IPS DF 6.9 (cell line): ENCODE results near the gene PRSS27.

Experiments
- DNase-seq: peaks from one replicate; pipeline ENCODE4 v3.0.0-alpha.2; 2013; ENCODE audit warnings: low read depth, low spot score
- H3K27ac ChIP-seq: one replicate; pipeline ENCODE4 v1.5.1; 2013; ENCODE audit warnings: low read length, control low read depth
- H3K27me3 ChIP-seq: 2 replicates; pipeline ENCODE4 v1.6.1; 2013; ENCODE audit warnings: mild to moderate bottlenecking, low read length; ENCODE audit not compliant: control insufficient read depth, insufficient read depth
- H3K36me3 ChIP-seq: 2 replicates; pipeline ENCODE4 v1.6.1; 2013; ENCODE audit warnings: low read length; ENCODE audit not compliant: control insufficient read depth, insufficient read depth
- H3K4me1 ChIP-seq: 2 replicates; pipeline ENCODE4 v1.6.1; 2013; ENCODE audit warnings: low read length; ENCODE audit not compliant: control insufficient read depth, insufficient read depth
- H3K4me3 ChIP-seq: 2 replicates; pipeline ENCODE4 v1.5.1; 2013; ENCODE audit warnings: mild to moderate bottlenecking, low read length
- H3K9me3 ChIP-seq: 2 replicates; pipeline ENCODE4 v1.6.1; 2013; ENCODE audit warnings: low read length, inconsistent platforms; ENCODE audit not compliant: control insufficient read depth, insufficient read depth
- WGBS: extraction: QIAGEN DNeasy Blood & Tissue Kit; methylation state at CpG from one replicate; pipeline ENCODE4 v1.1.7; 2013; ENCODE audit warnings: mixed read lengths, missing lambda C conversion rate; ENCODE audit not compliant: insufficient read length, insufficient coverage; 5-methylcytosine and 5-hydroxymethylcytosine counted together

PRSS27 gene

DNA sequence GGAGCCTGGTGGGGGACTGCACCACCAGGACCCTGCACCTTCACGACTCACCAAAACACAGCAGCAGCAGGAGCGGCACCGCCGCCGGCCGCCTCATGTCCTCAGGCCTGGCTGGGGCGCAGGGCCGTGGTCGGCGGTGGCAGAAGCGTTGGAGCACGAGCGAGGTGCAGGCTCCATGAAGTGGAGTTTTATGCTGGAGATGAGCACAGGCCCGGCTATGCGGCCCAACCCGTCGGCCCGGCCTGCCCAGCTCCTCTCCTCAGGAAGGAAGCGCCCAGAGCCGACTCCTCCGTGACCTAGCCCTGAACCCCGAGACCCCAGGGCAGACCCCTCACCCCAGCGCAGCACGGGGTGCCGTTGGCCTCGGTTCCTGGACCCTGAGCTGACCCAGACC, at the start of gene PRSS27:
PRSS27 (minus strand) TSS at position 161 of the 394 bp plus-strand sequence; CDS start at position 97, 64 bp downstream.
- no peak for DNase-seq
- no CpG with 5 or more reads among the region's 26 CpGs for WGBS
- H3K36me3 ChIP-seq = no peaks in the 10 kb centered on the region
- H3K4me1 ChIP-seq = peaks cover 3% of the 10 kb centered on the region; the same call in 1 of the 2 replicates
- H3K27me3 ChIP-seq = no peaks in the 10 kb centered on the region
- no peak within 1 kb of the TSS for H3K27ac ChIP-seq
- peak within 1 kb of the TSS; percentile 57; the same call in 1 of the 2 replicates for H3K4me3 ChIP-seq
- no peaks in the 10 kb centered on the region for H3K9me3 ChIP-seq

DNA sequence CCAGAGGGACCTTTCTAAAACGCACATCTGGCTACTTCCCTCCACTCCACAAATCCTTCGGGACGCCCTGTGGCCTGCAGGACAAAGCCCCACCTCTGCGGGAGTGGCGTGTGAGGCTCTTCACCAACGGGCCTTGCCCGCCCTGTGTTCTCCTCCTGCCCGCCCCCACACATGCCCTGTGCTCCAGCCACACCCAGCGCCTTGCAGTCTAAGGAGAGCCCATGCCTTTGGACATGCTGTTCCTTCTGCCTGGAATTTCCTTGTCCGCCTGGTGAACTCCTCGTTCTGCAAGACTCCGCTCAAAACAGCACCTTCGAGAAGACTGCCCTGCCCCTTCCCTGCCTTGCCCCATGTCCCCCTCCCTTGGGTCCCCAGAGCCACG, 49.6 kb upstream of the PRSS27 start:
- H3K27me3 ChIP-seq = no peaks in the 10 kb centered on the region
- H3K4me1 ChIP-seq = no peaks in the 10 kb centered on the region
- peaks cover 77% of the 10 kb centered on the region for H3K36me3 ChIP-seq
- H3K27ac ChIP-seq = no peak overlapping the region
- WGBS = no CpG with 5 or more reads among the region's 14 CpGs
- DNase-seq = no peak
- H3K9me3 ChIP-seq = no peaks in the 10 kb centered on the region
- no peak overlapping the region for H3K4me3 ChIP-seq

DNA sequence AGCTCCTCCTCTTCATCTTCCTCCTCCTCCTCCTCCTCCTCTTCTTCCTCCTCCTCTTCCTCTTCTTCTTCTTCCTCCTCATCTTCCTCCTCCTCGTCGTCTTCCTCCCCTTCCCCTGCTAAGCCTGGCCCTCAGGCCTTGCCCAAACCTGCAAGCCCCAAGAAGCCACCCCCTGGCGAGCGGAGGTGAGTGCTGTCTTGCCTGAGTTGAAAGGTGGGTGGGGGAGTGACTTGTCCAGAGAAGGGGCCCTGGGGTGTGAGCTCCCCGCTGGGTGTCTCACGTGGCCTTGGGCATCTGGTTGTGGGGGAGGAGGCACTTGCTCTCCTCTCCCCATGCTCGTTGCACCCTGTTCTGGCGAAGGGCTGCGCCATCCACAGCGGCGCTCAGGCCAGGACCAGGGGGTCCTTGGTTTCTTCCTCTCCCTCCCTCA, 49.1 kb upstream of the PRSS27 start:
- 100% methylated on average over 2 of the region's 11 CpGs for WGBS
- H3K36me3 ChIP-seq = peaks cover 75% of the 10 kb centered on the region
- H3K9me3 ChIP-seq = no peaks in the 10 kb centered on the region
- no peaks in the 10 kb centered on the region for H3K4me1 ChIP-seq
- H3K4me3 ChIP-seq = no peak overlapping the region
- DNase-seq = no peak
- no peaks in the 10 kb centered on the region for H3K27me3 ChIP-seq
- no peak overlapping the region for H3K27ac ChIP-seq

DNA sequence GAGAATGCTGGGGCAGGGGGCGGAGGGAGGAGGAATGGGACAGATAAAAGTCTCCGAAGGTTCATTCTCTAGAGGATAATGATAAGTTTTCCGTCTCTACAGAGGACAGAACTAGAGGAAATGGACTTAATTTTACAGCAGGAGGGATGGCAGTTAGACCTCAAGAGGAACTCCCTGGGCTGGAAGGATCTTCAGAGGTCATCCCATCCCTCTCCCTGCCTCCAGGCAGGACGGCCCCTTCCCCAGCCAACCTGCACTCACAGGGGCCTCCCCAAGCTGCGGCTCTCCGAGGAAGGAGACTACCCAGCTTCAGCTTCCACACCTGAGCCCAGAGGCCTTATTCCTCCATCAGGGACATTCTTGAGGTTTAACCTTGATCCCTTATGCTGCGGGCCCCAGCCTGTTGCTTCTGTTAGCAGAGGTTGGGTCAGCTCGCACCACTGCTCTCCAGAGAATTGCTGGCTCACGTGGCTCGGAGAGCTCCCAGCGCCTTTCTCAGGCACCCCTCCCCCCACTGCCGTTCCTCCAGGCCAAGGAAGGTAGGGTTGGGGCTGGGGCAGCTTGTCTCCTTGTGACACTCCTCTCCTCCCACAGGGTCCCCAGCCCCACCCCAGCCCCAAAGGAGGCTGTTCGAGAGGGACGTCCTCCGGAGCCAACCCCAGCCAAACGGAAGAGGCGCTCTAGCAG, 48.5 kb upstream of the PRSS27 start:
- Histone ChIP-seq H3K4me3 (no peak overlapping the region), H3K9me3 (no peaks in the 10 kb centered on the region), H3K27ac (no peak overlapping the region), H3K4me1 (no peaks in the 10 kb centered on the region), H3K36me3 (peaks cover 79% of the 10 kb centered on the region), H3K27me3 (no peaks in the 10 kb centered on the region)
- no peak for DNase-seq
- WGBS = no CpG with 5 or more reads among the region's 17 CpGs

DNA sequence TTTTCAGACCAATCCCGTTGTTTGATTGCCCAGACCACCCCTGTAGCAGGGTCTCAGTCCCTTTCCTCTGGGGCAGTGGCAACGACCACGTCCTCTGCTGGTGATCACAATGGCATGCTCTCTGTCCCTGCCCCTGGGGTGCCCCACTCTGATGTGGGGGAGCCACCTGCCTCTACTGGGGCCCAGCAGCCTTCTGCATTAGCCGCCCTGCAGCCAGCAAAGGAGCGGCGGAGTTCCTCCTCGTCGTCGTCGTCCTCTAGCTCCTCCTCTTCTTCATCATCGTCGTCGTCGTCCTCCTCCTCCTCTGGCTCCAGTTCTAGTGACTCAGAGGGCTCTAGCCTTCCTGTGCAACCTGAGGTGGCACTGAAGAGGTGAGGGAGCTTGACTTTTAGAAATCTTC, 47.9 kb upstream of the PRSS27 start:
- Histone ChIP-seq H3K36me3 (peaks cover 85% of the 10 kb centered on the region), H3K27ac (no peak overlapping the region)
- WGBS = no CpG with 5 or more reads among the region's 14 CpGs

DNA sequence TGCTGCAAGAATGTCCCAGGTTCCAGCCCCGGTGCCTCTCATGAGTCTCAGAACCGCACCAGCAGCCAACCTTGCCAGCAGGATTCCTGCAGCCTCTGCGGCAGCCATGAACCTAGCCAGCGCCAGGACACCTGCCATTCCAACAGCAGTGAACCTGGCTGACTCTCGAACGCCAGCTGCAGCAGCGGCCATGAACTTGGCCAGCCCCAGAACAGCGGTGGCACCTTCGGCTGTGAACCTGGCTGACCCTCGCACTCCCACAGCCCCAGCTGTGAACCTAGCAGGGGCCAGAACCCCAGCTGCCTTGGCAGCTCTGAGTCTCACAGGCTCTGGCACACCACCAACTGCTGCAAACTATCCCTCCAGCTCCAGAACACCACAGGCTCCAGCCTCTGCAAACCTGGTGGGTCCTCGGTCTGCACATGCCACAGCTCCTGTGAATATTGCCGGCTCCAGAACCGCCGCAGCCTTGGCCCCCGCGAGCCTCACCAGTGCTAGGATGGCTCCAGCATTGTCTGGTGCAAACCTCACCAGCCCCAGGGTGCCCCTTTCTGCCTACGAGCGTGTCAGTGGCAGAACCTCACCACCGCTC, 47.2 kb upstream of the PRSS27 start:
- peaks cover 92% of the 10 kb centered on the region for H3K36me3 ChIP-seq
- H3K27ac ChIP-seq = no peak overlapping the region
- H3K4me1 ChIP-seq = no peaks in the 10 kb centered on the region
- no peak overlapping the region for H3K4me3 ChIP-seq
- DNase-seq = no peak
- no peaks in the 10 kb centered on the region for H3K9me3 ChIP-seq
- WGBS = no CpG with 5 or more reads among the region's 19 CpGs
- no peaks in the 10 kb centered on the region for H3K27me3 ChIP-seq

More for the DNA sequence above, 47.9 kb upstream of the PRSS27 start:
- no peak overlapping the region for H3K4me3 ChIP-seq
- no peaks in the 10 kb centered on the region for H3K27me3 ChIP-seq
- no peaks in the 10 kb centered on the region for H3K9me3 ChIP-seq
- no peaks in the 10 kb centered on the region for H3K4me1 ChIP-seq
- no peak for DNase-seq

DNA sequence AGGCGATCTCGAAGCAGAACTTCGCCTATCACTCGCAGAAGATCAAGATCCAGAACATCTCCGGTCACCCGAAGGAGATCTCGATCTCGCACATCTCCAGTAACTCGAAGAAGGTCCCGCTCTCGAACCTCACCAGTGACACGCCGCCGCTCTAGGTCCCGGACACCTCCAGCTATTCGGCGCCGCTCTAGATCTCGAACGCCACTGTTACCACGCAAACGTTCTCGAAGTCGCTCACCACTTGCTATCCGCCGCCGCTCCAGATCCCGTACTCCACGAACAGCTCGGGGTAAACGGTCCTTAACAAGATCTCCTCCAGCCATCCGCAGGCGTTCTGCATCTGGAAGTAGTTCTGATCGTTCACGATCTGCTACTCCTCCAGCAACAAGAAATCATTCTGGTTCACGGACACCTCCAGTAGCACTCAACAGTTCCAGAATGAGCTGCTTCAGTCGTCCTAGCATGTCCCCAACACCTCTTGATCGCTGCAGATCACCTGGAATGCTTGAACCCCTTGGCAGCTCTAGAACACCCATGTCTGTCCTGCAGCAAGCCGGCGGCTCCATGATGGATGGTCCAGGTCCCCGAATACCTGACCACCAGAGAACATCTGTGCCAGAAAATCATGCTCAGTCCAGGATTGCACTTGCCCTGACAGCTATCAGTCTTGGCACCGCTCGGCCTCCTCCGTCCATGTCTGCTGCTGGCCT, 46.6 kb upstream of the PRSS27 start:
- no CpG with 5 or more reads among the region's 44 CpGs for WGBS
- peaks cover 93% of the 10 kb centered on the region for H3K36me3 ChIP-seq
- H3K9me3 ChIP-seq = 0 out of 2 replicates have a peak, but pooled peaks cover 3% of the 10 kb centered on the region
- H3K4me1 ChIP-seq = no peaks in the 10 kb centered on the region
- H3K4me3 ChIP-seq = no peak overlapping the region
- DNase-seq = no peak
- H3K27ac ChIP-seq = no peak overlapping the region
- H3K27me3 ChIP-seq = no peaks in the 10 kb centered on the region

DNA sequence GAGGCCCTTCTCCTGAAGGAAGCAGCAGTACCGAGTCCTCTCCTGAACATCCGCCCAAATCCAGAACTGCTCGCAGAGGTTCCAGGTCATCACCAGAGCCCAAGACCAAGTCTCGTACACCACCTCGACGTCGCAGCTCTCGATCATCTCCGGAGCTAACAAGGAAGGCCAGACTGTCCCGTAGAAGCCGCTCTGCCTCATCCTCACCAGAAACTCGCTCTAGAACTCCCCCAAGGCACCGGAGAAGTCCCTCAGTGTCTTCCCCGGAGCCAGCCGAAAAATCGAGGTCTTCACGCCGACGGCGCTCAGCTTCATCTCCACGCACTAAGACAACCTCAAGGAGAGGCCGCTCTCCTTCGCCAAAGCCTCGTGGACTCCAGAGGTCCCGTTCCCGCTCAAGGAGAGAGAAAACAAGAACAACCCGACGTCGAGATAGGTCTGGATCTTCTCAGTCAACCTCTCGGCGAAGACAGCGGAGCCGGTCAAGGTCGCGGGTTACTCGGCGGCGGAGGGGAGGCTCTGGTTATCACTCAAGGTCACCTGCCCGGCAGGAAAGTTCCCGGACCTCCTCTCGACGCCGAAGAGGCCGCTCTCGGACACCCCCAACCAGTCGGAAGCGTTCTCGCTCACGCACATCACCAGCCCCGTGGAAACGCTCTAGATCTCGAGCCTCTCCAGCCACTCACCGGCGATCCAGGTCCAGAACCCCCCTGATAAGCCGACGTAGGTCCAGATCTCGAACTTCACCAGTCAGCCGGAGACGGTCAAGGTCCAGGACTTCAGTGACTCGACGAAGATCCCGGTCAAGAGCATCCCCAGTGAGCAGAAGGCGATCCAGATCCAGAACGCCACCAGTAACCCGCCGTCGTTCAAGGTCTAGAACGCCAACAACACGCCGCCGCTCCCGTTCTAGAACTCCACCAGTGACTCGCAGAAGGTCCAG, 45.7 kb upstream of the PRSS27 start:
- Histone ChIP-seq H3K4me1 (no peaks in the 10 kb centered on the region), H3K27me3 (no peaks in the 10 kb centered on the region), H3K36me3 (peaks cover 89% of the 10 kb centered on the region), H3K4me3 (no peak overlapping the region), H3K27ac (no peak overlapping the region), H3K9me3 (0 out of 2 replicates have a peak, but pooled peaks cover 3% of the 10 kb centered on the region)
- no peak for DNase-seq
- WGBS = no CpG with 5 or more reads among the region's 73 CpGs

DNA sequence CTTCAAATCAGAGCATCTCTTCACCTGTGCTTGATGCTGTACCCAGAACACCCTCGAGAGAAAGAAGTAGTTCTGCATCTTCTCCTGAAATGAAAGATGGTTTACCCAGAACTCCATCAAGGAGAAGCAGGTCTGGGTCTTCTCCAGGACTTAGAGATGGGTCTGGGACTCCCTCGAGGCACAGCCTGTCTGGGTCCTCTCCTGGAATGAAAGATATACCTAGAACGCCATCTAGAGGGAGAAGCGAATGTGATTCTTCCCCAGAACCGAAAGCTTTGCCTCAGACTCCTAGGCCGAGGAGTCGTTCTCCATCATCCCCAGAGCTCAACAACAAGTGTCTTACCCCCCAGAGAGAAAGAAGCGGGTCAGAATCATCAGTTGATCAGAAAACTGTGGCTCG, 44.7 kb upstream of the PRSS27 start:
- 0 out of 2 replicates have a peak, but pooled peaks cover 3% of the 10 kb centered on the region for H3K9me3 ChIP-seq
- DNase-seq = no peak
- H3K27ac ChIP-seq = no peak overlapping the region
- WGBS = no CpG with 5 or more reads among the region's 9 CpGs
- H3K27me3 ChIP-seq = no peaks in the 10 kb centered on the region
- H3K4me1 ChIP-seq = no peaks in the 10 kb centered on the region
- H3K4me3 ChIP-seq = no peak overlapping the region
- peaks cover 86% of the 10 kb centered on the region for H3K36me3 ChIP-seq

DNA sequence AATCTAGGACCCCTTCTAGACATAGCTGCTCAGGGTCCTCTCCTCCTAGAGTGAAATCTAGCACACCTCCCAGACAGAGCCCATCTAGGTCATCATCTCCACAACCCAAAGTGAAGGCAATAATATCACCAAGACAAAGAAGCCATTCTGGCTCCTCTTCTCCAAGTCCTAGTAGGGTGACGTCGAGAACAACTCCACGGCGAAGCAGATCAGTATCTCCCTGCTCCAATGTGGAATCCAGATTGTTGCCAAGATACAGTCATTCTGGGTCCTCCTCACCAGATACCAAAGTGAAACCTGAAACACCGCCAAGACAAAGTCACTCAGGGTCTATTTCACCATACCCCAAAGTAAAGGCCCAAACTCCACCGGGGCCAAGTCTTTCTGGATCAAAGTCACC, 43.1 kb upstream of the PRSS27 start:
- 0 out of 2 replicates have a peak, but pooled peaks cover 3% of the 10 kb centered on the region for H3K9me3 ChIP-seq
- no peak for DNase-seq
- H3K4me3 ChIP-seq = no peak overlapping the region
- H3K27me3 ChIP-seq = no peaks in the 10 kb centered on the region
- H3K36me3 ChIP-seq = peaks cover 83% of the 10 kb centered on the region
- no peaks in the 10 kb centered on the region for H3K4me1 ChIP-seq
- no peak overlapping the region for H3K27ac ChIP-seq
- no CpG with 5 or more reads among the region's 6 CpGs for WGBS
